AG04449 (cell line): ENCODE measurements around the gene ETV6.

Experiments
- CTCF ChIA-PET: fragments of 350-600 bp; formaldehyde crosslinking; extraction: SDS; loops from one replicate; lab custom pipeline; 2021; ENCODE audit warnings: antibody characterized with exemption; lab: Yijun Ruan, JAX
- POLR2A ChIA-PET: fragments of 400-600, 350-600 bp; formaldehyde crosslinking; extraction: SDS; loops from one replicate; lab custom pipeline; 2020; ENCODE audit warnings: antibody characterized with exemption, inconsistent platforms; lab: Yijun Ruan, JAX
- DNase-seq: peaks from one replicate; pipeline ENCODE4 v3.0.0-alpha.2; 2010; ENCODE audit warnings: low read depth, low spot score
- H3K4me3 ChIP-seq: 2 replicates; pipeline ENCODE4 v1.5.1; 2011; ENCODE audit warnings: low read depth, mild to moderate bottlenecking, control low read depth, low read length
- CTCF ChIP-seq: IDR thresholded peaks from one replicate; pipeline ENCODE4 v1.5.1; 2011; ENCODE audit warnings: mild to moderate bottlenecking, moderate library complexity, low read length, control low read depth, inconsistent platforms; ENCODE audit not compliant: insufficient read depth; ENCODE audit errors: missing control alignments

Gene ETV6

GRCh38 chr12:11801643-11802042, 152.2 kb downstream of the ETV6 start:
- ChIA-PET CTCF (interaction anchor here (1.2 to 2.7 kb wide), 2 partner anchors 231 to 235 kb away, joined by 3 to 10 read pairs; no protein-coding TSS in a partner anchor), POLR2A (no interaction called here)
- H3K4me3 ChIP-seq: no peak overlapping the region
- no peak for TF ChIP-seq CTCF
- no peak for DNase-seq

GRCh38 chr12:11804130-11804529, 154.7 kb downstream of the ETV6 start:
- ChIA-PET CTCF (interaction anchor here (1.3 kb wide), 1 partner anchor 9 kb away, joined by 4 read pairs; no protein-coding TSS in a partner anchor), POLR2A (no interaction called here)
- H3K4me3 ChIP-seq: no peak overlapping the region
- DNase-seq: no peak
- no peak for TF ChIP-seq CTCF

GRCh38 chr12:11805043-11805442, 155.6 kb downstream of the ETV6 start:
- no peak for DNase-seq
- ChIA-PET POLR2A (no interaction called here), CTCF (interaction anchor here (0.9 to 1.3 kb wide), 3 partner anchors 8 to 224 kb away, joined by 3 to 4 read pairs (median 3); no protein-coding TSS in a partner anchor)
- H3K4me3 ChIP-seq: no peak overlapping the region
- TF ChIP-seq CTCF: no peak

GRCh38 chr12:11805680-11806079, 156.2 kb downstream of the ETV6 start:
- no peak overlapping the region for H3K4me3 ChIP-seq
- TF ChIP-seq CTCF: no peak
- POLR2A ChIA-PET: no interaction called here
- CTCF ChIA-PET: interaction anchor here (0.9 to 1.1 kb wide), 2 partner anchors 17 to 224 kb away, joined by 3 read pairs; no protein-coding TSS in a partner anchor
- DNase-seq: no peak

- TF ChIP-seq CTCF: no peak
- ChIA-PET POLR2A (no interaction called here), CTCF (no interaction called here)
- H3K4me3 ChIP-seq: no peak overlapping the region
- DNase-seq: no peak
Measured at GRCh38 chr12:11807458-11807857, 158.0 kb downstream of the ETV6 start.

GRCh38 chr12:11808931-11809330, 159.5 kb downstream of the ETV6 start:
- CTCF ChIA-PET: interaction anchor here (0.7 to 2.8 kb wide), 5 partner anchors 12 to 229 kb away, joined by 3 to 11 read pairs (median 3); no protein-coding TSS in a partner anchor
- no peak for DNase-seq
- no peak for TF ChIP-seq CTCF
- POLR2A ChIA-PET: no interaction called here
- H3K4me3 ChIP-seq: no peak overlapping the region
